Measurements from ENCODE around the gene ZFYVE21. TPM values are rescaled to one million over a fixed set of nuclear protein-coding genes. Genes with fewer than 3 reads are reported as not detected.

Gene ZFYVE21
- total RNA-seq, 1 experiment from 2014 or later: 59.7 TPM

DNA sequence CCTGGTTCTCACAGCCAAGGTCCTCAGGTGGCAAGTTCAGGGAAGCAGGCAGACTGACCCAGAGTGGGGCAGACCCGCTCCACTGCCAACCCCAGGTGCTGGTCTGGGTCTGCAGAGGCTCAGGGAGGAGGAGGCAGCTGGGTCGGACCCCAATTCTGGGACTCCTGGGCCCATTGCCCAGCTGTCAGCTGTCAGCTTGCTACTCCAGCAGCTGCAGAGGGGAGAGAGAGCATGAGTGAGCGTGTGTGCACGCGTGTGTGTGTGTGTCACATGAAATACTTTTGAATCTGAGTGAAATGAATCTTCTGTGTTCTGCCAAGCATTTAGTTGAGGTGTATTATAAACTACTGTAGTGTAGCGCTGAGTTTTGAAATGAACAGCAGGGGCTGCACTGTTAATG is 31.1 kb upstream of the ZFYVE21 start (continued):
- TF ChIP-seq, protein P1, sequence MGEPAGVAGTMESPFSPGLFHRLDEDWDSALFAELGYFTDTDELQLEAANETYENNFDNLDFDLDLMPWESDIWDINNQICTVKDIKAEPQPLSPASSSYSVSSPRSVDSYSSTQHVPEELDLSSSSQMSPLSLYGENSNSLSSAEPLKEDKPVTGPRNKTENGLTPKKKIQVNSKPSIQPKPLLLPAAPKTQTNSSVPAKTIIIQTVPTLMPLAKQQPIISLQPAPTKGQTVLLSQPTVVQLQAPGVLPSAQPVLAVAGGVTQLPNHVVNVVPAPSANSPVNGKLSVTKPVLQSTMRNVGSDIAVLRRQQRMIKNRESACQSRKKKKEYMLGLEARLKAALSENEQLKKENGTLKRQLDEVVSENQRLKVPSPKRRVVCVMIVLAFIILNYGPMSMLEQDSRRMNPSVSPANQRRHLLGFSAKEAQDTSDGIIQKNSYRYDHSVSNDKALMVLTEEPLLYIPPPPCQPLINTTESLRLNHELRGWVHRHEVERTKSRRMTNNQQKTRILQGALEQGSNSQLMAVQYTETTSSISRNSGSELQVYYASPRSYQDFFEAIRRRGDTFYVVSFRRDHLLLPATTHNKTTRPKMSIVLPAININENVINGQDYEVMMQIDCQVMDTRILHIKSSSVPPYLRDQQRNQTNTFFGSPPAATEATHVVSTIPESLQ (CRISPR knock-in tag; IDR thresholded peaks at IDR 0.05): no peak
- TF ChIP-seq MXD4 (CRISPR knock-in tag; IDR thresholded peaks at IDR 0.05; ENCODE audit: borderline replicate concordance): no peak
- no peak for TF ChIP-seq PRRX2 (CRISPR knock-in tag; IDR thresholded peaks at IDR 0.05)

DNA sequence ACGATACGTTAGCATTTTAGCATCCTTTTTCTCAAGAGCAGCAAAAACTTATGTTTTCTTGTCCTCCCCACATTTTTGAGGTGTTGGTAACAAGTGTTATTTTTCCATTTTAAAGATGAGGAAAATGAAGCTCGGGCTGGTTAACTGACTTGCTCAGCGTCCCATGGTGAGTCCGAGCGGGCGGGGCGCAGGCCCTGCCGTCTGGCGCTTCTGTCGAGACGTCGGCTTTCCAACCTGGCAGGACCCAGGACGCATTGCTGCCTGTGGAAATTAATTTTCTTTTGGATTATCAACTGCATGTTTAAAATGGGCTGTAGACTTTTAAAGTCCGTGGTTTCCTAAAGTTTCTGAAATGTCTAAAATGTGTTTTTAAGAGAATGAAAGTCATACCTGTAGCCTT is 30.7 kb upstream of the ZFYVE21 start:
- POLR2A ChIA-PET: interaction anchor here (0.5 kb wide), 1 partner anchor 27 kb away, joined by 4 read pairs; no protein-coding TSS in a partner anchor

DNA sequence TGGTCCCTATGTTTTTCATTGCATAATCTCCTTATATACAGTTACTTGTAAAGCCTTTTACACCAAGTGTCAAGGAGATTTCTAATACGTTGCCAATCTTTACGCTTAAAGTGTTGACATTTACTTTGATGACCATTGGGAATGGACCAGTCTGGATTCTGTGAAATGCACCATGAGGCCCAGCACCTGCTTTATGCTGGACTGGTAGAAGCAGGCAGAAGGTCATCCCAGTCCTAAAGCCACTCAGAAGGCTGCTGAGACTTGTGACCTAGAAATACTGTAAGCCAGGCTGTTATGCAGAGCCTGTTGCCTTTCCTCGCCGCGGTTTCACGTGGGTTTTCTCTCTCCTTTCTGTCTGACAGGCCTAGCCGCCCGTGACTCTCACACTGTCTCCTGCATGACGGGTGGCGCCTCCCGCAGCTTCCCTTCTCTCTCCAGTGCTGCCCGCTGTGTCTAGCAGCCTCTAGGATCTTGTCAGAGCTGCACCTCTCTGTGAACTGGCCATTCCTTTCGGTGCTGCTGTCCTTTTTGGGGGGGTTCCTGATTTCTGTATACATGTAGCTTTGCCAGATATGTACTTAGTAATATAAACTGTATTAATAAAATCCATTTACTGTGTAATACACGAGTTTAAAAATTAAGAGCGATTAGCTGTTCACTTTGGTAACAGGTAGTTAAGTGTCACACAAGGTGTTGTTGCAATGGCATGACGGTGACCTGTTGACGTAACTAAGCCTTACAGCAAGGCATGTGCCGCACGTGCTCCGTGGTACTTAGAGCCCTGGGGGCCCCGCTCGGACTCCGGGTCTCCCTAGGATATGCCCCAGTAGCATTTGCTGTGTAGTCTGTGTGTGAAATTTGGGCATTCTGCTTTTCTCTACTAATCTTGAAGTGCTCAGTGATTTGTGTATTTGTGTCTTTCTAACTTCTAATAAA is 30.1 kb upstream of the ZFYVE21 start:
- no peak overlapping the region; the same call in 1 of the 2 replicates for H3K27ac Mint-ChIP-seq
- no peak for TF ChIP-seq ZNF671 (CRISPR knock-in tag; IDR thresholded peaks at IDR 0.05)
- no peak for TF ChIP-seq SMAD4 (CRISPR knock-in tag; IDR thresholded peaks at IDR 0.05)
- TF ChIP-seq, protein P2, sequence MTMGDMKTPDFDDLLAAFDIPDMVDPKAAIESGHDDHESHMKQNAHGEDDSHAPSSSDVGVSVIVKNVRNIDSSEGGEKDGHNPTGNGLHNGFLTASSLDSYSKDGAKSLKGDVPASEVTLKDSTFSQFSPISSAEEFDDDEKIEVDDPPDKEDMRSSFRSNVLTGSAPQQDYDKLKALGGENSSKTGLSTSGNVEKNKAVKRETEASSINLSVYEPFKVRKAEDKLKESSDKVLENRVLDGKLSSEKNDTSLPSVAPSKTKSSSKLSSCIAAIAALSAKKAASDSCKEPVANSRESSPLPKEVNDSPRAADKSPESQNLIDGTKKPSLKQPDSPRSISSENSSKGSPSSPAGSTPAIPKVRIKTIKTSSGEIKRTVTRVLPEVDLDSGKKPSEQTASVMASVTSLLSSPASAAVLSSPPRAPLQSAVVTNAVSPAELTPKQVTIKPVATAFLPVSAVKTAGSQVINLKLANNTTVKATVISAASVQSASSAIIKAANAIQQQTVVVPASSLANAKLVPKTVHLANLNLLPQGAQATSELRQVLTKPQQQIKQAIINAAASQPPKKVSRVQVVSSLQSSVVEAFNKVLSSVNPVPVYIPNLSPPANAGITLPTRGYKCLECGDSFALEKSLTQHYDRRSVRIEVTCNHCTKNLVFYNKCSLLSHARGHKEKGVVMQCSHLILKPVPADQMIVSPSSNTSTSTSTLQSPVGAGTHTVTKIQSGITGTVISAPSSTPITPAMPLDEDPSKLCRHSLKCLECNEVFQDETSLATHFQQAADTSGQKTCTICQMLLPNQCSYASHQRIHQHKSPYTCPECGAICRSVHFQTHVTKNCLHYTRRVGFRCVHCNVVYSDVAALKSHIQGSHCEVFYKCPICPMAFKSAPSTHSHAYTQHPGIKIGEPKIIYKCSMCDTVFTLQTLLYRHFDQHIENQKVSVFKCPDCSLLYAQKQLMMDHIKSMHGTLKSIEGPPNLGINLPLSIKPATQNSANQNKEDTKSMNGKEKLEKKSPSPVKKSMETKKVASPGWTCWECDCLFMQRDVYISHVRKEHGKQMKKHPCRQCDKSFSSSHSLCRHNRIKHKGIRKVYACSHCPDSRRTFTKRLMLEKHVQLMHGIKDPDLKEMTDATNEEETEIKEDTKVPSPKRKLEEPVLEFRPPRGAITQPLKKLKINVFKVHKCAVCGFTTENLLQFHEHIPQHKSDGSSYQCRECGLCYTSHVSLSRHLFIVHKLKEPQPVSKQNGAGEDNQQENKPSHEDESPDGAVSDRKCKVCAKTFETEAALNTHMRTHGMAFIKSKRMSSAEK (CRISPR knock-in tag; IDR thresholded peaks at IDR 0.05; ENCODE audit: borderline replicate concordance): no peak
- TF ChIP-seq ZBTB21 (CRISPR knock-in tag; IDR thresholded peaks at IDR 0.05; ENCODE audit: borderline replicate concordance): no peak
- no peak for TF ChIP-seq OVOL2 (CRISPR knock-in tag; IDR thresholded peaks at IDR 0.05; ENCODE audit: borderline replicate concordance)
- TF ChIP-seq CREM (CRISPR knock-in tag; IDR thresholded peaks at IDR 0.05): no peak
- TF ChIP-seq, protein P3, sequence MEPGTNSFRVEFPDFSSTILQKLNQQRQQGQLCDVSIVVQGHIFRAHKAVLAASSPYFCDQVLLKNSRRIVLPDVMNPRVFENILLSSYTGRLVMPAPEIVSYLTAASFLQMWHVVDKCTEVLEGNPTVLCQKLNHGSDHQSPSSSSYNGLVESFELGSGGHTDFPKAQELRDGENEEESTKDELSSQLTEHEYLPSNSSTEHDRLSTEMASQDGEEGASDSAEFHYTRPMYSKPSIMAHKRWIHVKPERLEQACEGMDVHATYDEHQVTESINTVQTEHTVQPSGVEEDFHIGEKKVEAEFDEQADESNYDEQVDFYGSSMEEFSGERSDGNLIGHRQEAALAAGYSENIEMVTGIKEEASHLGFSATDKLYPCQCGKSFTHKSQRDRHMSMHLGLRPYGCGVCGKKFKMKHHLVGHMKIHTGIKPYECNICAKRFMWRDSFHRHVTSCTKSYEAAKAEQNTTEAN (CRISPR knock-in tag; IDR thresholded peaks at IDR 0.05): no peak
- TF ChIP-seq, protein P4, sequence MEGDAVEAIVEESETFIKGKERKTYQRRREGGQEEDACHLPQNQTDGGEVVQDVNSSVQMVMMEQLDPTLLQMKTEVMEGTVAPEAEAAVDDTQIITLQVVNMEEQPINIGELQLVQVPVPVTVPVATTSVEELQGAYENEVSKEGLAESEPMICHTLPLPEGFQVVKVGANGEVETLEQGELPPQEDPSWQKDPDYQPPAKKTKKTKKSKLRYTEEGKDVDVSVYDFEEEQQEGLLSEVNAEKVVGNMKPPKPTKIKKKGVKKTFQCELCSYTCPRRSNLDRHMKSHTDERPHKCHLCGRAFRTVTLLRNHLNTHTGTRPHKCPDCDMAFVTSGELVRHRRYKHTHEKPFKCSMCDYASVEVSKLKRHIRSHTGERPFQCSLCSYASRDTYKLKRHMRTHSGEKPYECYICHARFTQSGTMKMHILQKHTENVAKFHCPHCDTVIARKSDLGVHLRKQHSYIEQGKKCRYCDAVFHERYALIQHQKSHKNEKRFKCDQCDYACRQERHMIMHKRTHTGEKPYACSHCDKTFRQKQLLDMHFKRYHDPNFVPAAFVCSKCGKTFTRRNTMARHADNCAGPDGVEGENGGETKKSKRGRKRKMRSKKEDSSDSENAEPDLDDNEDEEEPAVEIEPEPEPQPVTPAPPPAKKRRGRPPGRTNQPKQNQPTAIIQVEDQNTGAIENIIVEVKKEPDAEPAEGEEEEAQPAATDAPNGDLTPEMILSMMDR (IDR thresholded peaks at IDR 0.05): no peak

More for the DNA sequence above, 30.7 kb upstream of the ZFYVE21 start:
- Mint-ChIP-seq H3K27me3 (ENCODE audit: low read depth) (no peaks in the 10 kb centered on the region), H3K4me1 (no peaks in the 10 kb centered on the region; the same call in 1 of the 2 replicates), H3K36me3 (peaks cover 59% of the 10 kb centered on the region), H3K9me3 (no peaks in the 10 kb centered on the region), H3K27ac (no peak overlapping the region), H3K4me3 (no peak overlapping the region)
- ATAC-seq (no peak), DNase-seq (ENCODE audit: low spot score) (no peak)
- CTCF ChIA-PET: no interaction called here
- TF ChIP-seq ZNF138 (CRISPR knock-in tag; conservative IDR thresholded peaks at IDR 0.05): no peak
- no peak for TF ChIP-seq CBFB (CRISPR knock-in tag; IDR thresholded peaks at IDR 0.05; ENCODE audit: low read depth)
- no peak for TF ChIP-seq RORB (CRISPR knock-in tag; IDR thresholded peaks at IDR 0.05)
- TF ChIP-seq FOXP1 (CRISPR knock-in tag; IDR thresholded peaks at IDR 0.05; ENCODE audit: borderline replicate concordance): no peak
- no peak for TF ChIP-seq ZNF671 (CRISPR knock-in tag; IDR thresholded peaks at IDR 0.05)
- TF ChIP-seq, protein P4 (IDR thresholded peaks at IDR 0.05): no peak
- TF ChIP-seq, protein P5, sequence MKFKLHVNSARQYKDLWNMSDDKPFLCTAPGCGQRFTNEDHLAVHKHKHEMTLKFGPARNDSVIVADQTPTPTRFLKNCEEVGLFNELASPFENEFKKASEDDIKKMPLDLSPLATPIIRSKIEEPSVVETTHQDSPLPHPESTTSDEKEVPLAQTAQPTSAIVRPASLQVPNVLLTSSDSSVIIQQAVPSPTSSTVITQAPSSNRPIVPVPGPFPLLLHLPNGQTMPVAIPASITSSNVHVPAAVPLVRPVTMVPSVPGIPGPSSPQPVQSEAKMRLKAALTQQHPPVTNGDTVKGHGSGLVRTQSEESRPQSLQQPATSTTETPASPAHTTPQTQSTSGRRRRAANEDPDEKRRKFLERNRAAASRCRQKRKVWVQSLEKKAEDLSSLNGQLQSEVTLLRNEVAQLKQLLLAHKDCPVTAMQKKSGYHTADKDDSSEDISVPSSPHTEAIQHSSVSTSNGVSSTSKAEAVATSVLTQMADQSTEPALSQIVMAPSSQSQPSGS (CRISPR knock-in tag; IDR thresholded peaks at IDR 0.05; ENCODE audit: borderline replicate concordance, low read depth): no peak

More for the DNA sequence above, 30.1 kb upstream of the ZFYVE21 start:
- ATAC-seq (no peak), DNase-seq (ENCODE audit: low spot score) (no peak)
- no peaks in the 10 kb centered on the region for H3K27me3 Mint-ChIP-seq (ENCODE audit: low read depth)
- POLR2A ChIA-PET: no interaction called here
- H3K4me1 Mint-ChIP-seq: no peaks in the 10 kb centered on the region; the same call in 1 of the 2 replicates
- H3K36me3 Mint-ChIP-seq: peaks cover 54% of the 10 kb centered on the region
- CTCF ChIA-PET: no interaction called here
- no peaks in the 10 kb centered on the region for H3K9me3 Mint-ChIP-seq
- no peak overlapping the region for H3K4me3 Mint-ChIP-seq
